TTC549 (cell line): Measurements from ENCODE around the gene FHL1.

Experiments used
- FAIRE-seq: peaks from 2 replicates; lab custom pipeline; 2012; peaks lifted over from hg19 to GRCh38; lab: Jason Lieb, UNC

FHL1 gene

DNA sequence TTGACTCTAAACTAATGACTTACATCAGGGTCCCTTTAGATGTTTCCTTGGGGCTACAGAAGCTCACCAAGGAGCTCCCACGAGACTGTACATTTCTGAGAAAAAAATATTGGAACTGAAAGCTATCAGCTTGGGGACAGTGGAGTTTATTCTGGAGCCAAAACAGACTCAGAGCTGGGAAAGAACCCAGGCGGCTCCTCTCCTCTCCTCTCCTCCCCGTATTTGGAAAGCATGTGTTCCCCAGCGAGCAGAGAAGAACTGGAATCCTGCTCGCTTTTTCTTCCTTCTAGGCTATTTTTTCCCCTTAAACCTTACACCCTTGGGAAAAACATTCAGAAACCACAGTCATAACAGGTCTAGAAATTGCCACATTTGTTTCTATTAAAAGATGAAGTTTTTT is 108.2 kb downstream of the FHL1 start:
- FAIRE-seq = no peak

DNA sequence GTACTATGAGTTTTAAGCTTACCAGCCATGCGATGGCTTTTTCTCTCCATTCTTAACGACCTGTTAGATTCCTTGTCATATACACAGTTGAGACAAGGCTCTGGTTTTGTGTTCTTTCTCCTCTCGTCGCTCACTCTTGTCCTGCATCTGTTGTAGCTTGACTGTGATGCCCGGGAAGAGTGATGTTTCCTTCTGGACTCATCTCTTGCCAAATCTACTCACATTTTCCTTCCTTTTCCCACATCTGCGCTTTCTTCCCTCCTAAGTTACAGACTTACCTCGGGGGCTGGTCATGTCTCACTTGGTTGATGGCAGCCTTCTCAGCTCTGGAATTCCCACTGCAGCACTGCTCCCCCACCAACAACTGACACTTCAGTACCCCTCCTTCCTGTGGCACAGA is 108.7 kb downstream of the FHL1 start:
- no peak for FAIRE-seq

DNA sequence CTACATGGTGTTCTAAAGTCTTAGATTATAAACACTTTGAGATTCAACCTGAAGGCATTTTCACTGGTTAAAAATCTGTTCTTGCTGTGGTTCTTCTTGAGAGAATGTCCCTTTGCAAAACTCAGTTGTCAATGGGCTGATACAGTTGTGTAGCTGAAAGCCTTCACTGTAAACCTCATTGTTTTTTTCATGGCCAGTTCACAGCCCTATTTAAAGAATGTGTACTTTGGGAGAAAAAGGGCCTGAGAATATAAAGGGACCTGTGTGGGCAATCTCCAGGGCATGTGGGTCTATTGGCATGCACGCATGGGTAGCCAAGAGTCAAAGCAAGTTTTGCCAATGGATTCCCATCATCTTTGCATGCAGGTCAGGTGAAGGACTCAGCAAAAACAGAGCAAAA is 111.6 kb downstream of the FHL1 start:
- no peak for FAIRE-seq

GRCh38 chrX:136259543-136259942 is 112.2 kb downstream of the FHL1 start:
- FAIRE-seq = no peak

- FAIRE-seq = no peak
These were observed 113.4 kb downstream of the FHL1 start for GRCh38 chrX:136260776-136261175.
